22Rv1 (cell line): ENCODE data around the gene ATAT1.

Experiments
- H3K27ac ChIP-seq: fragments of 450-650 bp; 2 replicates; pipeline ENCODE4 v1.5.1; 2017
- CTCF ChIP-seq: fragments of 450-650 bp; IDR thresholded peaks from 2 replicates; pipeline ENCODE4 v1.5.1; 2017; ENCODE audit warnings: mild to moderate bottlenecking
- ZFX ChIP-seq: fragments of 450-650 bp; IDR thresholded peaks from 2 replicates; pipeline ENCODE4 v1.6.1; 2017; ENCODE audit warnings: antibody characterized with exemption, borderline replicate concordance

The ATAT1 gene

GRCh38 chr6:30688569-30688968 is 61.9 kb downstream of the ATAT1 start:
- peak overlapping the region; percentile 87 for H3K27ac ChIP-seq
- TF ChIP-seq ZFX: no peak
- TF ChIP-seq CTCF: no peak

GRCh38 chr6:30689022-30689865 is 62.6 kb downstream of the ATAT1 start:
- TF ChIP-seq CTCF (no peak), ZFX (no peak)
- peak overlapping the region; percentile 90 for H3K27ac ChIP-seq

GRCh38 chr6:30689985-30690384 is 63.3 kb downstream of the ATAT1 start:
- no peak for TF ChIP-seq ZFX
- TF ChIP-seq CTCF: no peak

GRCh38 chr6:30690403-30691207 is 63.9 kb downstream of the ATAT1 start, which contains the start of gene NRM:
Gene NRM, minus strand, starts transcription at chr6:30690984. Its CDS starts 10 bp downstream, at chr6:30690974.
- H3K27ac ChIP-seq: peak within 1 kb of the TSS; percentile 90
- TF ChIP-seq CTCF (no peak), ZFX (no peak)

More at GRCh38 chr6:30689985-30690384, 63.3 kb downstream of the ATAT1 start:
- peak overlapping the region; percentile 90 for H3K27ac ChIP-seq

- H3K27ac ChIP-seq: peak overlapping the region; percentile 90
- TF ChIP-seq CTCF (no peak), ZFX (no peak)
Observed at GRCh38 chr6:30691208-30691847, 64.7 kb downstream of the ATAT1 start.
